GM18511 (cell line): ENCODE results near the gene FCGR3A.
"Not testable (repeated sequence)": the region's sequence is repeated elsewhere in the genome, so short reads cannot be mapped to it uniquely, and the experiment has no call there.

Source experiments
- ATAC-seq: cut with Tn5 transposase; IDR thresholded peaks from one replicate; pipeline ENCODE4 v1.9.1; 2021; ENCODE audit warnings: mild to moderate bottlenecking, moderate library complexity; ENCODE audit not compliant: unreplicated experiment

Gene FCGR3A

DNA sequence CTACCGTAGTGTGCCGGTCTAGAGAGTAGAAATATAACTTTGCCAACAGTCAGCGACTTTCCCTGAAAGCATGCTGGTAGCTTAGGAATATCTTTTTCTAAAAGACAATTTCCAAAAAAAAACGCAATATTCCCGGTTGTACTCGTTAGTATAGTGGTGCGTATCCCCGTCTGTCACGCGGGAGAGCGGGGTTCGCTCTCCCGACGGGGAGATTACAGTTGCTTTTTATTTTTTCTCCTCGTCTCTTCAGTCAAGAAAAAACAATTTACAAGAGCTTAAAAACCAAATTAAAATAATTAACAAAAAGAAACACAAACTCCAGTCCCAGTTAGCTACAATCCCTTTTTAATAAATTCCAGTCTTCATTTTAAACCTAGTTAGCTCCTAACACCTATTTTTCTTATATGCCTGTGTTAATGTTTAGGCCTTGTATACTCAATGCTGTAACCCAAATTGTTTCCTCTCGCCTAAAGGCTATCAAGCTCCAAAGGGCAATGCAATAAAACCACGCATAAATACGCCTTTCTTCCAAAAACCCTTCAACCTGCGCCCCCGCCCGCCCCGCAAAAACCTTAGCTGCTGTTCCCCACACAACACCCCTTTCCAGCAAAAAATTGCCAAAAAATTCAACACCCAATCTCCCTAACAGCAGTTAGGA lies 17.5 kb downstream of the FCGR3A start:
- ATAC-seq = no peak

DNA sequence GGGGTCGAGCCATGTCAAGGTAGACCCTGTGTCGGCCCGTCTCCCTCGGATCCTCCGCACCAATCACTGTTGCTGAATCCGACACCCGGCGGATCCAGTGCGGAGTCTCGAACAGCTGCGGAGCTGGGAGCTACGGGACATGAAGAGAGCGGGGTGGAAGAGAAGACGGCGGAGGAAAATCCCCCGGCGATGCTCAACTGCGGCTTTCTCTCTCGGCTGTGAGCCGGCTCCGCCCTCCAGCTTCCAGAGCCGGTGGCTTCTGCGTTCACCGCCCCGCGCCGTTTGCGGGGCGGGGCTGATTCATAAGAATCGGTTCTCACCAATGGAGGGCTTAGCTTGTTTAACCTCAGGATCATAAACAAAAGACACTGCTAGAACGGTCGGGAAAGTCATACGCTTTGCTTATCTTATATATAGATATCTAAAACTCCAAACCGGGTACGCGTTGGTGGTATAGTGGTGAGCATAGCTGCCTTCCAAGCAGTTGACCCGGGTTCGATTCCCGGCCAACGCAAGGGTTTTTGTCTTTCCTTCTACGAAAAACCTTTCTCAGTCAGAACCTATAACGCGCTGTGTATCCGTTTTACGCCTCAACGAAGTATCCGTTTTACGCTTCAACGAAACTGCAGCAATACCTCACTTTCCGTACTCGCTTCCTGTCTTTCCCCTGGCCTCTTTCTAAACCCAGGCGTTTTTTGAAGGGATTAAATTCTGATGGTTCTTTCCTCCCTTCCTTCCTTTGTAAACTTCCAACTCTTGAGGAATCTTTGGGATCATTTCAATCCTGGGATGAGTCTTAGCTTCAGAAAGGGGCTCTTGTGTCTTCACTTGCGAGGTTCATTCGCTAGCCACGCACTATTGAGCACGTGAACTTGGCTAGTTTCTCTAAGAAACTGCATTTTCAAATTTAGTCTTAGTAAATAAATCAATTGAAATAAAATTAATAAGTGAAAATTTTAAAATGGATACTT lies 18.7 kb downstream of the FCGR3A start:
- peak; percentile 82 for ATAC-seq

DNA sequence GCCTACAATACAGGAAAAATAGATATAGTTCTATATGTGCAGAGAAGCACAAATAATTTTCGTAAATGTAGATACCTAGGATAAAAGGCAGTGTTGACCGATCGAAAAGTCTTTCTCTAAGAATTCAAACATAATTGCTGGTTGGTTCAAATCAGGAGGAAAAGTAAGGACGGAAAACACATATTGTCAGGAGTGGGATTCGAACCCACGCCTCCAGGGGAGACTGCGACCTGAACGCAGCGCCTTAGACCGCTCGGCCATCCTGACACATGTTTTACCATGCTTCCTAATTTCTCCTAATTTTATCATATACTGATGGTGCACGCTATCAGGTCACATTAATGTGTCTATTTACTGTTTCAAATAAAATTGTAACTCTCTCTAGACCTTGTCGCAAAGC lies 19.5 kb downstream of the FCGR3A start:
- peak; percentile 53 for ATAC-seq

DNA sequence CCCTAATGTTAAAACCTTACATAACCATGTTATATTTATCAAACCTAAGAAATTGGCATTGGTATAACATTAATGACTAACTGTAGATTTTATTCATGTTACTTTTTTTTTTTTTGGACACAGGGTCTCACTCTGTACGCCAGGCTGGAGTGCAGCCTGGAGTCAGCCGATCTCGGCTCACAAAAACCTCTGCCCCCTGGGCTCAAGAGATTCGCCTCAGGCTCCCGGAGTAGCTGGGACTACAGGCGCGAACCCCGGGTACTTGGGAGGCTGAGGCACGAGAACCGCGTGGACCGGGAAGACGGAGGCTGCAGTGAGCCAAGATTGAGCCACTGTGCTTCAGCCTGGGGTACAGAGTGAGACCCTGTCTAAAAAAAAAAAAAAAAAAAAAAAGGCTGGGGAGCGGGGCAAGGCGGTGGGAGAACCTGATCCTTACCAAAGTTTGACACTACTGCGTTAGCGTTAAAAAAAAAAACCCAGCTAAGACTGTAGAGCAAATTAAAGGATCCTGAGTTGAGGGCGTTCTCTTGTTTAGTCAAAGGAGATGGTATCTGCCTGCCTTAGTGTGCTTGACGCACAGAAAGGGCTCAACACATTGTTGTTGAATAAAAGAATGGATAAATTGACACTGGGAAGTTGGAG lies 20.0 kb downstream of the FCGR3A start:
- ATAC-seq = not testable (repeated sequence)

DNA sequence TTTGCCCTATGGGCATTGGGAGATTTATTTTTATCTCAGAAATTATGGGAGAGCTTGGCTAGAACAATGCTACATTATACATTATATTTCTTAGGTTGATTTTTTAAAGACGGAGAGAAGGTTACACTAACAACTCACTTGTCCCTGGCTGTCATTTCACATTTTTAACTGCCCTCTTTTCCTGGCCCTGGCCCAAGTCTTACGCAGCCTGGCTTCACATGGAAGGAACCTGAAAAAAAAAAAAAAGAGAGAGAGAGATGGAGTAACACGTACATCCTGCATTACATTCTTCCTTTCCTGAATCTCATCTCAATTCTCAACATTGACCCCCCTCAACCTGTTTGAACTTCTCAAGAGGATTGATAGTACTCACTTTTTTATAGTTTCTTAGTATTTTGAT lies 21.1 kb downstream of the FCGR3A start:
- ATAC-seq = not testable (repeated sequence)

DNA sequence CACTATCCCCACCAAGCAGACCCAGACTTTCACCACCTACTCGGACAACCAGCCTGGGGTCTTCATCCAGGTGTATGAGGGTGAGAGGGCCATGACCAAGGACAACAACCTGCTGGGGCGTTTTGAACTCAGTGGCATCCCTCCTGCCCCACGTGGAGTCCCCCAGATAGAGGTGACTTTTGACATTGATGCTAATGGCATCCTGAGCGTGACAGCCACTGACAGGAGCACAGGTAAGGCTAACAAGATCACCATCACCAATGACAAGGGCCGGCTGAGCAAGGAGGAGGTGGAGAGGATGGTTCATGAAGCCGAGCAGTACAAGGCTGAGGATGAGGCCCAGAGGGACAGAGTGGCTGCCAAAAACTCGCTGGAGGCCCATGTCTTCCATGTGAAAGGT lies 23.7 kb downstream of the FCGR3A start:
- not testable (repeated sequence) for ATAC-seq

DNA sequence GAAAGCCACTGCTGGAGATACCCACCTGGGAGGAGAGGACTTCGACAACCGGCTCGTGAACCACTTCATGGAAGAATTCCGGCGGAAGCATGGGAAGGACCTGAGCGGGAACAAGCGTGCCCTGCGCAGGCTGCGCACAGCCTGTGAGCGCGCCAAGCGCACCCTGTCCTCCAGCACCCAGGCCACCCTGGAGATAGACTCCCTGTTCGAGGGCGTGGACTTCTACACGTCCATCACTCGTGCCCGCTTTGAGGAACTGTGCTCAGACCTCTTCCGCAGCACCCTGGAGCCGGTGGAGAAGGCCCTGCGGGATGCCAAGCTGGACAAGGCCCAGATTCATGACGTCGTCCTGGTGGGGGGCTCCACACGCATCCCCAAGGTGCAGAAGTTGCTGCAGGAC lies 24.3 kb downstream of the FCGR3A start:
- ATAC-seq = not testable (repeated sequence)

DNA sequence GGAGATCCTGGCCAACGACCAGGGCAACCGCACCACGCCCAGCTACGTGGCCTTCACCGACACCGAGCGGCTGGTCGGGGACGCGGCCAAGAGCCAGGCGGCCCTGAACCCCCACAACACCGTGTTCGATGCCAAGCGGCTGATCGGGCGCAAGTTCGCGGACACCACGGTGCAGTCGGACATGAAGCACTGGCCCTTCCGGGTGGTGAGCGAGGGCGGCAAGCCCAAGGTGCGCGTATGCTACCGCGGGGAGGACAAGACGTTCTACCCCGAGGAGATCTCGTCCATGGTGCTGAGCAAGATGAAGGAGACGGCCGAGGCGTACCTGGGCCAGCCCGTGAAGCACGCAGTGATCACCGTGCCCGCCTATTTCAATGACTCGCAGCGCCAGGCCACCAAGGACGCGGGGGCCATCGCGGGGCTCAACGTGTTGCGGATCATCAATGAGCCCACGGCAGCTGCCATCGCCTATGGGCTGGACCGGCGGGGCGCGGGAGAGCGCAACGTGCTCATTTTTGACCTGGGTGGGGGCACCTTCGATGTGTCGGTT lies 24.8 kb downstream of the FCGR3A start:
- peak; percentile 38 for ATAC-seq

DNA sequence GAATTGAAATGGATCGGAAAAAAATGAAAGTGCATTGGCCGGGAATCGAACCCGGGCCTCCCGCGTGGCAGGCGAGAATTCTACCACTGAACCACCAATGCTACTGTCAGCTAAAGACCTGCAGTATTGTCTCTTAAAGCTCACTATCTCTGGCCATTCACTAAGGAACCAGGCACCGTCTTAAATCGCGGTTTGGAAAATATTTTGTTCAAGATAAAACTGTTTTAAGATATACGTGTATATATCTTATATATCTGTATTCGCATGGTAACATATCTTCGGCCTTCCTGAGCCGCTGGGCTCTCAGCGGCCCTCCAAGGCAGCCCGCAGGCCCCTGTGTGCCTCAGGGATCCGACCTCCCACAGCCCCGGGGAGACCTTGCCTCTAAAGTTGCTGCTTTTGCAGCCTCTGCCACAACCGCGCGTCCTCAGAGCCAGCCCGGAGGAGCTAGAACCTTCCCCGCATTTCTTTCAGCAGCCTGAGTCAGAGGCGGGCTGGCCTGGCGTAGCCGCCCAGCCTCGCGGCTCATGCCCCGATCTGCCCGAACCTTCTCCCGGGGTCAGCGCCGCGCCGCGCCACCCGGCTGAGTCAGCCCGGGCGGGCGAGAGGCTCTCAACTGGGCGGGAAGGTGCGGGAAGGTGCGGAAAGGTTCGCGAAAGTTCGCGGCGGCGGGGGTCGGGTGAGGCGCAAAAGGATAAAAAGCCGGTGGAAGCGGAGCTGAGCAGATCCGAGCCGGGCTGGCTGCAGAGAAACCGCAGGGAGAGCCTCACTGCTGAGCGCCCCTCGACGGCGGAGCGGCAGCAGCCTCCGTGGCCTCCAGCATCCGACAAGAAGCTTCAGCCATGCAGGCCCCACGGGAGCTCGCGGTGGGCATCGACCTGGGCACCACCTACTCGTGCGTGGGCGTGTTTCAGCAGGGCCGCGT lies 25.5 kb downstream of the FCGR3A start, which contains the start of gene HSPA6:
Gene HSPA6 (plus strand): TSS at position 724 of the 925 bp plus-strand sequence. CDS start 119 bp downstream, at position 843.
- peak; percentile 69 for ATAC-seq

DNA sequence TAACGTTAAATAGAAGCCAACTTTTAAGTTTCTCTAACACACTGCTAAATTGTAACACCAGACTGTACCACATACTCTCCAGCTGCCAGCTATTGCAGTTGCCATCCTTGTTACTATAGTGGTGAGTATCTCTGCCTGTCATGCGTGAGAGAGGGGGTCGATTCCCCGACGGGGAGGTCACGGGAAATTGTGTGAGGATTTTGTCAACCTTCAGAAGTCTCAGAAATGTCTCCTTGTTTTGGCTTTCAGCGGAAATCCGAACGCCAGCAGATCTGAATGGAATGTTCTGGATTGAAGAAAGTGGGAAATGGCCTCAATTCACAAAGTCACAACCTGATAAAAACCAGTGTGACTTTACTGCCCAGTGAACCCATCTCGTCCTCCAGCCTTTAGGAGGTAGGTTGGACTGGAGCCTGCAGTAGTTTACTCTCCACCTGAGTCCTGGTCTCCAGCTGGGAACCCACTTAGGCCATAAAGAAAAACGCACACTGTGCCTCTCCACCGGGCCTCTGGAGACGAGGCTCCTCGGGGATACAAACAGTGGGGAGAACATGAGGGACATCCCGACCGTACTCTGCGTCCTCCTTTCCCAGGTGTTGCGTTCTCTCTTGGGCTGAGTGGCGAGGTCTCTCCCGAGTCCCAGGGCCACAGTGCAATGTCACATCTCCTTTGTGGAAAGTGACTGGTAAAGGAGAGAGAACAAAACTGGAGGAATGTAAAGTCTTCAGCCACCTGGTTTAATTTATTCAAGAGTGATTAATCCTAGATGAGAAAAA lies 26.4 kb downstream of the FCGR3A start:
- ATAC-seq = not testable (repeated sequence)

DNA sequence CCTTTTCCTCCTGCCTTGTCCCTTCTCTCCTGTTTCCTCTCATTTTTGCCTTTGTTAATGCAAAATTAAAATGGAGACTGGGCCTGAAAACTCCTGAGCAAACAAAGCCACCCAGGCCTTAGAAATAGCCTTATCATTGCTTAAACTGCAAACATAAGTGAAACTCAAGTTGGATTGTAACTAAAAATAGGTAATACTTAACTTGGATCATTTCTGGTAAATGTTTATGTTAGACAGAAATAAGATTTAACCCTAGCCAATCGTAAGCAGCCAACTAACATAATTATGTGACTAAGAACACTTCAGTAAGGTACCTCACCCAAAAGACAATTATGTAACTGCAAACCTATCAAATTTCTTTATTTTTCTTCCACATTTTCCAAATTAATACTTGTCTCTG lies 35.7 kb downstream of the FCGR3A start:
- not testable (repeated sequence) for ATAC-seq

DNA sequence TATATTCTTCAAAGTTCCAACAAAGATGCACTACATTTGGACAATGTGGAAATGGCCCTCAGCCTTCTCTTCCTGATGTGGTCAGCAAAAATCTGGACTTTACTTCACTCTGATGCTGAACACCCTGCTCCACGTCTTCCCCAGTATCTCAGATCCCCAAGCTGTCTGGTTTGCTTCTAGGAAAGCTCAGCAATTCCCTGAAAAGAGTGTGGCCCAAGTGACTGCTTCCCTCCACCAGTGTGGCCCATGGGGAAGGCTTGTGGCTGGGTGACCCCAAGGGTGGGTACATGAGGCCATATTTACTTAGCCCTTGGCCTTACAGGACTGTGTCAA lies 36.2 kb downstream of the FCGR3A start:
- ATAC-seq = not testable (repeated sequence)

DNA sequence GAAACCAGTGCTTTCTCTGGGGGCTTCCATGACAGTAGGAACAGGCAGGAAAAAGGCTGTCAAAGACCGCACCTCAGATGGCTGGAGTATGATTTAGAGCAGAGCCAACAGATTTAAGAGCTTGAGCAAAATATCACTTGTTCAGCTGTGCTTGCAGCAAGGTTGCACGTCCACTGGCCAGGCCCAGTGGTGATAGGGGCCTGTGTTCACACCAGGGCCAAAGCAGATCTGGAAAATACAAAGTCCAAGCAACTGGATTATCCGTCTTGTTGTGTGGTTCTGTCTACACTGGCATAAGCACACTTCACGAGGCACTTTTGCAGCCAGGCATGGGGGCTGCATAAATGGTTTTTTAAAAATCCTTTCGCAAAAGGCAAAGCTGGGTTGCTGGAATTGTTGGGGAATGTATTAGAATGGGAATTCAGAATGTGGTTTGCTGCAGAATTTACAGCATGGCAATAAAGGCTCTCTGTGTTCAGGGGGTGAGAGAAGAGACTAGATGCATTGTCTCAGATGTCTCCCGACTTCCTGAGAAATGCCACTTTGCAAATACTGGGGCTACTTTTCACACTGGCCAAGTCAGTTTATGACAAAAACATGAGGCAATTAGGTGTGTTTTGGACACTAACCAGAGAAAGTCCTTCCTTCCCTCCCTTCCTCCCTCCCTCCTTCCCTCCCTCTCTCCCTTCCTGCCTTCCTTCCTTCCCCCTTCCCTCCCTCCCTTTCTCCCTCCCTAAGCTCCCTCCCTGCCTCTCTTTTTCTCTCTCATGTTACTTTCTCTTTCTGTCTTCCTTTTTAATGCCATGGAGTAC lies 36.8 kb downstream of the FCGR3A start:
- ATAC-seq = not testable (repeated sequence)

DNA sequence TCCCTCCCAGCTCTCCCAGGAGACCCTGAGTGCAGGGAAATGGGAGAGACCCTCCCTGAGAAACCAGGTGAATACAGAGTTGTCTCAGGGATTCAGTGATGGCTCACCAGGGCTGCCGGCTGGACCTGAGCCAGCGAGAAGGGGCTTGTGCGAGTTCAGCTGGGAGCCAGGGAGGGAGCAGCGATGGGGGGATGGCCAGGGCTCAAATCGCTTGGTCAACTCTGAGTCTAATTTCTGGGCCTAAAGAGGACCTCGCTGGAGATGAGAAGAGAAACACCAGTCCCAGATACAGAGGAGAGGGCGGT lies 37.9 kb downstream of the FCGR3A start:
- ATAC-seq = no peak

DNA sequence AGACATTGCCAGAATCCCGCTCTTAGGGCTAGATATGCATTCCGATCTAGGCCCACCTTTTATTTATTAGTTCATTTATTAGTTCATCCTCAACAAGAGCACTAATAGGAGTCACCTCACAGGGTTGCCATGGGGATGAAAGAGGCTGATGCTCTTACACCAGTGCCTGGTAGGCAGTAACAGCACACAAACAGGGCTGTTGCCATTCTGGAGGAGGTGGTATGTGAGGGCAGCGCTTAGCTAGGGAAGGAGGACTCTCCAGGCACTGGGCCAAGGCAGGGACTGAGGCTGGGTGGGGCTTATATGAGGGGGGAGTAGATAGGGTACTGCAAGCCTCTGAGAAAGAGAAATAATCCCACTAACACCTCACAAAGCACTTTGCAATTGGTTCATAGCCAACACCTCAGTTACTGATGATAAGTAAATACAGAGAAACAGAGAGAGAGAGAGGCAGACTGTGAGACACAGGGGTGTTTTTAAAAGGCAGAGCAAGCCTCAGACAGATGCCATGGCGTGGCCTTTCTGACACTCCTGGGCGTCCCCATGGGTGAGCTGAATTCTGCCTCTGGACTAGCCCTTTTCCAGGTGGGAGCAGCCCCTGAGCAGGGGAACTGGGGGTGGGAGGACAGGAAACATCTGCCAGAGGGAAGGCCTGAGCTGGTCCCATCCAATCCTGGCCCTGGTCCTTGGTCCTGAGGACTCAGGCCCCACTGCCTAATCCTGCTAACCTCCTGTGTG lies 38.4 kb downstream of the FCGR3A start:
- no peak for ATAC-seq

DNA sequence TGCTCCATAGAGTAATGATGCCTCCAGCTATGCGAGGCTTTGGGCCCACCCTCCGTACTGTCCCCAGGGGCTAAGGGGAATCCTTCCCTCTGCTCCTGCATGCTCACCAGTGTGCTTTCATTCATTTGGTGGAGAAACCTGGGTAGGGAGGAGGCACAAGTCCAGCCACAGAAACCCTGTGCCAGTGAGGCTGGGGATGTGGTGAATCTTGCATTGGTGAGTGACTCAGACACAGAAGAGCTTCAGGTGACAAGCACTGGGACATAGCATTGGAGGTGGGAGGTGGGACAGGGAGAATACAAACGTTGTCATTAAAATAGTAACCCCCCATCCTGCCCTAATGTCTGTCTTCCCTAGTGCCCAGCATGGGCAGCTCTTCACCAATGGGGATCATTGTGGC lies 39.1 kb downstream of the FCGR3A start:
- no peak for ATAC-seq

DNA sequence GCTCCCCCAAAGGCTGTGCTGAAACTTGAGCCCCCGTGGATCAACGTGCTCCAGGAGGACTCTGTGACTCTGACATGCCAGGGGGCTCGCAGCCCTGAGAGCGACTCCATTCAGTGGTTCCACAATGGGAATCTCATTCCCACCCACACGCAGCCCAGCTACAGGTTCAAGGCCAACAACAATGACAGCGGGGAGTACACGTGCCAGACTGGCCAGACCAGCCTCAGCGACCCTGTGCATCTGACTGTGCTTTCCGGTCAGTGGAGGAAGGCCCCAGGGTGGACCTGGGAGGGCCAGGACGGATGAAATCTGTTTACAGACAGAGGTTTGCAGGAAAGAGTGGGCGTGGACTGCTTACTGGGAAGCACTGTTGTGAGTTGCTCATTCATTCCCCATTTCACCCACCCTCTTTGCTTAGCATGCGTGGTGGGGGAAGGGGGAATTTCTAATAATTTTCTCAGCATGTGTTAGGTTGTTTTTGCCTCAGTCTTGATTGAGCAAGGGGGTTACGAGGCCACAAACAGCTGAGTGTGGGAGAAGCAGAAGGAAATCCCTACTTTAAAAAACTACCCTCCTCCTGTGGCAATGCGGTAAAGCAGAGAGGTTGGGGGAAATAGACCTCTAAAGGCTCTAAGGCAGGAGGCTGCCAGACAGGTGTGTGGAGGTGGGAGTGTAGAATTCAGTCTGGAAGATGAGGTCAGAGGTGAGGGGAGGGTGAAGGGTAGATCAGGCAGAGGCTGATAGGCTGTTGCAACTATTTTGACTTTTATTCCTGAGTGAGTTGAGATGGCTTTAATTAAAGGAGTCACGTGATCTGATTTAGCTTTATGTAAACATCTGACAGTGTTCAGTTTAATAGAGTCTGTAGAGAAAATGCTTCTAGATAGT lies 43.0 kb downstream of the FCGR3A start:
- no peak for ATAC-seq
